ENCODE data around the gene OLFML2A. TPM values are rescaled to one million over a fixed set of nuclear protein-coding genes. Genes with fewer than 3 reads are reported as not detected.

Gene OLFML2A
- total and polyA plus RNA-seq, 2 of the 13 experiments (the other 11 are each of a cell fraction or from before 2014, with no cell fraction given) = 0.01 to 0.02 TPM

DNA sequence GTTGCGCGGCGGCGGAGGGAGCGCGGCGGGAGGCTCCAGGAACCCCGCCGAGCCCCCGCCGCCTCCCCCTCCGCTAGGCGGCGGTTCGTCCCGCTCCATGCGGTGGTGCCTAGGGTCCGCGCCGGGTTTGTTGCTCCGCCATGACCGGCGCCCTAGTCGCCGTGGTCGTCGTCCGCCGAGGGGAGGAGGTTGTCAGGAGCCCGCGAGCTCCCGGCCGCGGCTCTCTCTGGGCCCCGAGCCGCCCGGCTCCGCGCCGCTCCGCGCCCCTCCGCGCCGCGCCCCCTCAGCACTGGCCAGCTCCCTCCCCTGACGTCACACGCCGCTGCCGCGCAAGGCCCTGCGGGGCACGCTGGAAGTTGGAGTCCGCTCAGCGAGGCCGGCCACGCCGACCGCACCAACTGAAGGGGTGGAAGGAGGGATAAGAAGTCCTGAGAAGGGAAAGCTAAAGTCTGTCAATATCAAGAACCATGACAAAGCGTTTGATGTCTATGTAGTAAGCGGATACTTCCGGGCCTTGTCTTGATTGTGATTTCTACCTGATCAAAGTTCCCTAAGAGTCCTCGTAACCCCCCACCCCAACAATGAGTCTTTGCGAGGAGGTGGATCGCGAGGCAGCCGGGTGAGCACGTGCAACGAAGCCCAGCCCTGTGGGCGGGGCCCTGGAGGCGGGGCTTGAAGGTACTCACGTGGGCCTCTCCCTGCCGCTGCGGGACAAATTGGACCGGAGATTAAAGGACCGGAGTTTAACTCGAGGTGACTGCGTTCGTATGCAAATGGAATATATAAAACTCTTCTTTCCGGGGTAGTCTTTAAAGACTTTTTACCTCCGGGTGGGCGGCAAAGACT is 5.7 kb upstream of the OLFML2A start, which contains the start of gene NR6A1 (continued):
- TF ChIP-seq TFAP4 (IDR thresholded peaks at IDR 0.05; ENCODE audit: borderline replicate concordance, low read depth) = no peak
- TF ChIP-seq CCDC6 (CRISPR knock-in tag; IDR thresholded peaks at IDR 0.05) = peak; percentile 95; the same call in 1 of the 2 replicates
- TF ChIP-seq, protein P1, sequence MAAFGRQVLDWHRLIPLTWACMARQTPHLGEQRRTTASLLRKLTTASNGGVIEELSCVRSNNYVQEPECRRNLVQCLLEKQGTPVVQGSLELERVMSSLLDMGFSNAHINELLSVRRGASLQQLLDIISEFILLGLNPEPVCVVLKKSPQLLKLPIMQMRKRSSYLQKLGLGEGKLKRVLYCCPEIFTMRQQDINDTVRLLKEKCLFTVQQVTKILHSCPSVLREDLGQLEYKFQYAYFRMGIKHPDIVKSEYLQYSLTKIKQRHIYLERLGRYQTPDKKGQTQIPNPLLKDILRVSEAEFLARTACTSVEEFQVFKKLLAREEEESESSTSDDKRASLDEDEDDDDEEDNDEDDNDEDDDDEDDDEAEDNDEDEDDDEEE (CRISPR knock-in tag; IDR thresholded peaks at IDR 0.05) = no peak
- TF ChIP-seq FOXK2 (IDR thresholded peaks at IDR 0.05) = peak; percentile 99
- no peak for TF ChIP-seq MYNN (CRISPR knock-in tag; IDR thresholded peaks at IDR 0.05; ENCODE audit: low read depth)
- no peak for TF ChIP-seq SATB2 (CRISPR knock-in tag; IDR thresholded peaks at IDR 0.05)
- peak; percentile 43 for TF ChIP-seq SKI (IDR thresholded peaks at IDR 0.05; ENCODE audit: partially characterized antibody)
- TF ChIP-seq ZNF367 (CRISPR knock-in tag; IDR thresholded peaks at IDR 0.05; ENCODE audit: borderline replicate concordance) = peak; percentile 37; the same call in 1 of the 2 replicates
- peak; percentile 82; the same call in 1 of the 2 replicates for TF ChIP-seq ZFP82 (CRISPR knock-in tag; IDR thresholded peaks at IDR 0.05; ENCODE audit: borderline replicate concordance)
- no peak for TF ChIP-seq ATF5 (CRISPR knock-in tag; IDR thresholded peaks at IDR 0.05; ENCODE audit: low read depth)
- peak; percentile 76 for TF ChIP-seq YY1 (IDR thresholded peaks at IDR 0.05; ENCODE audit: insufficient read depth, insufficient replicate concordance, low read depth, low read length)
- TF ChIP-seq PITX1 (CRISPR knock-in tag; IDR thresholded peaks at IDR 0.05) = peak; percentile 65
- TF ChIP-seq SP1 (IDR thresholded peaks at IDR 0.05) = 0 out of 2 replicates have a peak, but pooled peaks have one; percentile 53
- TF ChIP-seq SP1 (CRISPR knock-in tag; IDR thresholded peaks at IDR 0.05) = peak; percentile 84
- 0 out of 2 replicates have a peak, but pooled peaks have one; percentile 52 for TF ChIP-seq NKX3-1 (CRISPR knock-in tag; IDR thresholded peaks at IDR 0.05)
- no peak for TF ChIP-seq ZNF121 (CRISPR knock-in tag; IDR thresholded peaks at IDR 0.05)
- peak; percentile 71 for TF ChIP-seq MED8 (CRISPR knock-in tag; IDR thresholded peaks at IDR 0.05; ENCODE audit: insufficient replicate concordance)
- no peak for TF ChIP-seq KAT2B (IDR thresholded peaks at IDR 0.05; ENCODE audit: borderline replicate concordance, low read depth, low read length)
- peak; percentile 68; the same call in 1 of the 2 replicates for TF ChIP-seq UBTF (CRISPR knock-in tag; IDR thresholded peaks at IDR 0.05)
- TF ChIP-seq MAF1 (CRISPR knock-in tag; IDR thresholded peaks at IDR 0.05; ENCODE audit: borderline replicate concordance) = no peak
- TF ChIP-seq, protein P2, sequence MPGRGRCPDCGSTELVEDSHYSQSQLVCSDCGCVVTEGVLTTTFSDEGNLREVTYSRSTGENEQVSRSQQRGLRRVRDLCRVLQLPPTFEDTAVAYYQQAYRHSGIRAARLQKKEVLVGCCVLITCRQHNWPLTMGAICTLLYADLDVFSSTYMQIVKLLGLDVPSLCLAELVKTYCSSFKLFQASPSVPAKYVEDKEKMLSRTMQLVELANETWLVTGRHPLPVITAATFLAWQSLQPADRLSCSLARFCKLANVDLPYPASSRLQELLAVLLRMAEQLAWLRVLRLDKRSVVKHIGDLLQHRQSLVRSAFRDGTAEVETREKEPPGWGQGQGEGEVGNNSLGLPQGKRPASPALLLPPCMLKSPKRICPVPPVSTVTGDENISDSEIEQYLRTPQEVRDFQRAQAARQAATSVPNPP (CRISPR knock-in tag; IDR thresholded peaks at IDR 0.05) = no peak
- TF ChIP-seq FOXC1 (CRISPR knock-in tag; IDR thresholded peaks at IDR 0.05; ENCODE audit: borderline replicate concordance) = no peak

Measured in HepG2 (cell line).